Skeletal muscle cell (primary cell): Measurements from ENCODE around the gene RAPGEF6.
A peak's percentile ranks its signal among the peaks of the same experiment; 100 is the strongest.
"Not testable (repeated sequence)": the region's sequence is repeated elsewhere in the genome, so short reads cannot be mapped to it uniquely, and the experiment has no call there.

ENCODE experiments used
- DNase-seq: peaks from one replicate; pipeline ENCODE4 v3.0.0-alpha.2; 2010; ENCODE audit warnings: low read depth
- H3K4me3 ChIP-seq: 2 replicates; pipeline ENCODE4 v1.5.1; 2011; ENCODE audit warnings: low read depth, mild to moderate bottlenecking, control low read depth, low read length, moderate library complexity

RAPGEF6 gene, protein sequence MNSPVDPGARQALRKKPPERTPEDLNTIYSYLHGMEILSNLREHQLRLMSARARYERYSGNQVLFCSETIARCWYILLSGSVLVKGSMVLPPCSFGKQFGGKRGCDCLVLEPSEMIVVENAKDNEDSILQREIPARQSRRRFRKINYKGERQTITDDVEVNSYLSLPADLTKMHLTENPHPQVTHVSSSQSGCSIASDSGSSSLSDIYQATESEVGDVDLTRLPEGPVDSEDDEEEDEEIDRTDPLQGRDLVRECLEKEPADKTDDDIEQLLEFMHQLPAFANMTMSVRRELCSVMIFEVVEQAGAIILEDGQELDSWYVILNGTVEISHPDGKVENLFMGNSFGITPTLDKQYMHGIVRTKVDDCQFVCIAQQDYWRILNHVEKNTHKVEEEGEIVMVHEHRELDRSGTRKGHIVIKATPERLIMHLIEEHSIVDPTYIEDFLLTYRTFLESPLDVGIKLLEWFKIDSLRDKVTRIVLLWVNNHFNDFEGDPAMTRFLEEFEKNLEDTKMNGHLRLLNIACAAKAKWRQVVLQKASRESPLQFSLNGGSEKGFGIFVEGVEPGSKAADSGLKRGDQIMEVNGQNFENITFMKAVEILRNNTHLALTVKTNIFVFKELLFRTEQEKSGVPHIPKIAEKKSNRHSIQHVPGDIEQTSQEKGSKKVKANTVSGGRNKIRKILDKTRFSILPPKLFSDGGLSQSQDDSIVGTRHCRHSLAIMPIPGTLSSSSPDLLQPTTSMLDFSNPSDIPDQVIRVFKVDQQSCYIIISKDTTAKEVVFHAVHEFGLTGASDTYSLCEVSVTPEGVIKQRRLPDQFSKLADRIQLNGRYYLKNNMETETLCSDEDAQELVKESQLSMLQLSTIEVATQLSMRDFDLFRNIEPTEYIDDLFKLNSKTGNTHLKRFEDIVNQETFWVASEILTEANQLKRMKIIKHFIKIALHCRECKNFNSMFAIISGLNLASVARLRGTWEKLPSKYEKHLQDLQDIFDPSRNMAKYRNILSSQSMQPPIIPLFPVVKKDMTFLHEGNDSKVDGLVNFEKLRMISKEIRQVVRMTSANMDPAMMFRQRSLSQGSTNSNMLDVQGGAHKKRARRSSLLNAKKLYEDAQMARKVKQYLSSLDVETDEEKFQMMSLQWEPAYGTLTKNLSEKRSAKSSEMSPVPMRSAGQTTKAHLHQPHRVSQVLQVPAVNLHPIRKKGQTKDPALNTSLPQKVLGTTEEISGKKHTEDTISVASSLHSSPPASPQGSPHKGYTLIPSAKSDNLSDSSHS (N-terminal part only)

DNA sequence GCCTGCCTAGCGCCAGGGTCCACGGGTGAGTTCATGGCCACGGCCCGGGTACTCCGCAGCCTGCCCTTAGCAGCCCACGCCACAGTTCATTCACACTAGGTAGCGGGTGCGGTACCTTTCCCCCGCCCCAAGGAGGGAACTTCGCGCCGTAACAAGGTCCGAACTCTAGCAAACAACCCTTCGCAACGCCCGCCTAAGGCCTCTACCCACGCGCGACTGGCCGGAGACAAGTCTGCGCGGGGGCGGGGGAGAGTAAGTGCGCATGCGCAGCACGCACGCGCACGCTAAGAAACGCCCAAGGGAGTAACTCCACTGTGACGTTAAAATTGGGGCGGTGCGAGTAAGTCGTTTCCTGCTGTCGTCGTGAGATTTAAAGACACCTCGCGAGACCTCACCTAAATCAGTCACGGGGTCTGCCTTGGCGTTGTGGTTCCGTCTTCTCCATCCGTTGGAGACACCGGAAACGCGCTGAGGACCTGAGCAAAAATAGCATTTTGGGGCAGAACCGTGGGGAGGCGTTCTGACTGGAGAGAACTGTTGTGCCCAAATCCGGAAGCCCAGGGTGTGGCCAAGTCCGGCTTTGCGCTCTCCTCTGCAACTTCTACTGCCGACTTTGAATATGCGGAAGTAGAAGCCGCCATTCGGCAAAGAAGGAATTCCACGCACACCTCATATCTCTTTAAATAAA lies at the start of gene RAPGEF6:
Gene RAPGEF6 (minus strand): TSS at position 234 of the 688 bp plus-strand sequence. CDS start 199 bp downstream, at position 35.
- peak; percentile 99 for DNase-seq
- H3K4me3 ChIP-seq, result peak within 1 kb of the TSS; percentile 95

DNA sequence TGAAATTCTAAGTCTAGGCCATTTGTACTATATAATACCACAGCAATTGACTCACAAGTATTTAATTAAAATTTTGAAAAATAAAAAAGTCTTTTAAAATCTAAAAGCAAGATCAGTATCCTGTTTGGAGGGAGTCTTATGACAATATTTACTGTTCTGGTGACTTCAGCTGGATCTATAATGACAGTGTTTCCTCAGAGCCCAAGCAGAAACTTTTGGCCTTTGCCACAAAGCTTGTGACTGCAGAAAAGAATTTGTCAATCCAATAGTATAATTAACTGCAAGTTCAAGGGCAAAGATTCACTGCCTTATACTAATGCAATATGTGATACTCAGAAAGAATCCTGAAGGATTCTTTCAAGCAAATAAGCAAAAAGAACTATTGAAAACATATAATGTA lies 49.6 kb upstream of the RAPGEF6 start:
- DNase-seq, result no peak
- no peak overlapping the region for H3K4me3 ChIP-seq

DNA sequence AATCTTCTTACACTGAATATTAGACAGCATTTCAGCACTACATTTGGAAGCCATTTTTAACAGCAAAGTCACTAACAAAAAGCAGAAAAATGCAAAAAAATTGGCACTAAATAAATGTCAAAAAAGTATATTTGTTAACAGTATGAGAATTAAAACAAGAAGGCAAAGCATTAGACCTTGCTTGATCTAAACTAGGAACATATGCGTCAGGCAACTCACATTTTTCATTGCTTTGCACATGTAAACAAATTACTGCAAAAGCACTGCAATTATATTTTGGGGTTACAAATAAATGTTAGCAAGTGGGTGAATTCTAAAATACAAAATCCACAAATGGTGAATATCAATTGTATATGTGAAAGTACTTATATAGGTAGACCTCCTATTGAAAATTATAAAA lies 49.0 kb upstream of the RAPGEF6 start:
- no peak for DNase-seq
- H3K4me3 ChIP-seq, result no peak overlapping the region

DNA sequence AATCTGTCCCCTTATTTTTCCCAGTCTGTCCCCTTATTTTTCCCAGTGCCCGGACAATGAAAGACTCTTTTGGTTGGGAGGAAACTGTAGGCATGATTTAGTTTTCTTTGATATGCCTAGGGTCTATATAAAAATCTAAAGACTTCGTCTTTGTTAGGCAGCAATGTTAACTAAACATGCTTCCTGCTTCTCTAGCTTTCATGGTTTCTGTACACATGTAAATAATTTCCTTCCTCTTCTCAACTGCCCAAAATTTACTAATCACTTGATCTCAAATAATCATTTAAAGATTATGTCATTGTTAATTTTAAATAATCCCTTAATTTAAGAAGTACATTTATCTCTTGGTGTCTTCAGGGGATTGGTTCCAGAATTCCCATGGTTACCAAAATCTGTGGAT lies 47.8 kb upstream of the RAPGEF6 start:
- no peak overlapping the region for H3K4me3 ChIP-seq
- DNase-seq, result no peak

DNA sequence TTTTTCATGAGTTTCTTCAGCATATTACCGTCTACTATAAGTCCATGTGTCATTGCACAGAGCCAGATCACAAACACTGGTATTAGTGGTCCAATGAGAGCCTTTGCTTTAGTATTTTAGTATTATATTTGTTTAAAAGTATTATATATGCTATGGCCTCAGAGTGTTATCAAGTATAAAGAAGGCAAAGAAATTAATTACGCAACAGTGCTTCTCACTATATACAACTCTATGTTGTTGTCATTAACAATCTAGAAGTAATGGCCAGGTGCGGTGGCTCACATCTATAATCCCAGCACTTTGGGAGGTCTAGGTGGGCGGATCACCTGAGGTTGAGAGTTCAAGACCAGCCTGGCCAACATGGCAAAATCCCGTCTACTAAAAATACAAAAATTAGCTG lies 47.1 kb upstream of the RAPGEF6 start:
- DNase-seq, result no peak
- no peak overlapping the region for H3K4me3 ChIP-seq

DNA sequence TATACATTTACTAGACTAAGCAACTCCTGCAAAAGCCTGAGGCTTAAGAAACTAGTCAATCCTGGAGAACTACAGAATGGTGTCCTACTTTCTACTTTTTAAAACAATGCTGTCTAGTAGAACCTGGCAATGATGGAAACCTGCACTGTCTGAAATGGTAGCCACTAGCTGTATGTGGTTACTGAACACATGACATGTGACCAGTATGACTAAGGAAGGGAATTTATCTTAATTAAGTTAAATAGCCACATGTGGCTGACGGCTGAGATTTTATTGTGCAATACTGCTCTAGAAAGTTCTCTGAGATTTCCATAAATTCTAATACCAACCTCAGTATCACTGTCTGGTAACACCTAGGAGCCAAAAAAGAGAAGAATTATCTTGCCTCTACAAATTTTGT lies 44.9 kb upstream of the RAPGEF6 start:
- H3K4me3 ChIP-seq, result no peak overlapping the region
- peak; percentile 24 for DNase-seq

DNA sequence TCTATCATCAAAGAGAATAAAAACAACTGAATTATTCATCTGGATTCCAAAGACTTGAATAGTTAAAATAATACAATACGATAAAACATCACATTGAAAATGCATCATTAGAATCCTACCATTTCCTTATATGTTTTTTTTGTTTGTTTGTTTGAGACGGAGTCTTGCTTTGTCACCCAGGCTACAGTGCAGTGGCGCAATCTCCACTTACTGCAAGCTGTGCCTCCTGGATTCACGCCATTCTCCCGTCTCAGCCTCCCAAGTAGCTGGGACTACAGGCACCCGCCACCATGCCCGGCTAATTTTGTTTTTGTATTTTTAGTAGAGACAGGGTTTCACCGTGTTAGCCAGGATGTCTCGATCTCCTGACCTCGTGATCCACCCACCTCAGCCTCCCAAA lies 43.2 kb upstream of the RAPGEF6 start:
- not testable (repeated sequence) for H3K4me3 ChIP-seq, DNase-seq

DNA sequence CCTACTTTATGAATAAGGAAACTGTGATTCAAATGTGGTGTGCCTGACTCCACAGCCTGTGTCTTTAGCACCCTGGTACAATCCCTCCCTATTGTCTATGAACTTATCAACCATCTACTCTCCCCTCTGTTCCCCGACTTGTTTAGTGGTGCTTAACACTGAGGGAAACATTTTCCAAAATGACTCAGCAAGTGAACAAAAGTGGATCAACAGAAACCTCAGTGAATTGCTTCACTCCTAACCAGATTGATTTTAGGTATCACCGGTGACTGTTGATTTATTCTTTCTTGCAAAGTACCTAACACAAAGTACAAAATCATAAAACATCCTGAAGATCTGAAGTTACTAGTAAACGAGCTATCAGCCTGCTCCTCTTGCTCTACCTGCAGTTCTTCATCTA lies 42.1 kb upstream of the RAPGEF6 start:
- no peak overlapping the region for H3K4me3 ChIP-seq
- DNase-seq, result no peak

DNA sequence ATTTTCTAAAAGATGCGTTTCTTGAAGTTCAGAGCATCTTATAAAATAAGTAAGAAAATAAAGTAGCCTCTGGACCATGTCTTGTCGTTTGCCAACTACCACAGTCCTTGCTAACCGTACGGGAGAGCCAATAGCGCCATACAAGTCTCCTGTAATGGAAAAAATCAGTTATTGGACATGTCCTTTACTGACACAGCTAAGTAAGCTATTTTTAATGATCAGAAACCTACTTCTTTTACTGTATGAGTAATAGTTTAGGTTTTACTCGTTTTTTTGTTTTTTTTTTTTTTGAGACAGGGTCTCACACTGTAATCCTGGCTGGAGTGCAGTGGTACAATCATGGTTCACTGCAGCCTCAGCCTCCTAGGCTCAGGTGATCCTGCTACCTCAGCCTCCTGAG lies 37.7 kb upstream of the RAPGEF6 start:
- H3K4me3 ChIP-seq, result no peak overlapping the region
- DNase-seq, result no peak

DNA sequence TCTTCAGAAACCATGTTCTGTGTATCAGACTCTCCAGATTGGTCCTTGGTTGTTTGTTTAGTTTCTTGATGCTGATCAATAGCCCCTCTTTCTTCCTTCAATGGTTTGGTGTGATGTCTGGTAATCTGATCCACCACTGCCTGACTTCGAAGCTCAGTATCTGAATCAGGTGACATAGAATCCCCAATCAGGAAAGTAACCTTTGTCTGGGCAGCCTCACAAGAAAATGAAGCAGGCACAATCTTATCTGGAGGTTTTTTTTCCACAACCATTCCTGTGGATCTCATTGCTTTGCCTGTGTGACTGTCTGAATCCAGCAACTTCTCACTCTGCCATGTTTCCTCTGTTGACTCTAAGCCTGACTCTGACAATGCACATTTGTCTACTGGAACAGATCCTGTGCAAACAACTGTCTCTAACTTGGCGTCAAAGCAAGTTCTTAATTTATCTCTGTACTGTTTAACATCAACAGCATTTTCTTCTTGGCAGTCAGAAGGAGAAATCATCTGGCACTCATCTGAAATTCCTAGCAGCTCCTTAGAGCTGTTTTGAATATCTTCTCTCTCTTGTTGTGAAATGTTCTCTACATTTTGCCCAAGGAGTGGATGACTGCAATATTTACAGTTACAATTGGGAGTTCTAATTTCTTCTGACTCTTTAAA lies 37.1 kb upstream of the RAPGEF6 start:
- no peak overlapping the region for H3K4me3 ChIP-seq
- peak; percentile 79 for DNase-seq

DNA sequence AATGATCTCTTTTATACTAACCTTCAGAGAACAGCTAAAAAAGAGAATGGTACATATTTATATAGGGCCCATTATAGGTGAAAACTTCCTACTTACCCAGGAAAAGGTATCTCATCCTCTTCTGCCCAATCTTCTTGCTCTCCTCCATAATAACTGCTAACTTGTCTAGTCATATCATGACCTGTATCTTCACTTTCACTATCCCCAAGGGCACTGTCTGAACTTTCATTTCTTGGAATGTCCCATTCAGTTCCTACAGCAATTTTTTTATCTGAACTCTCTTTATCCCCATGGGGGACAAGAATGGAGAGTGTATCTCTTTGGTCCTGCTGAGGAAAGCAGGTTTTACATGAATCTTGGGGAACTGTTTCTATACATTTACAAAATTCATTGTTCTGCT lies 36.4 kb upstream of the RAPGEF6 start:
- H3K4me3 ChIP-seq, result no peak overlapping the region
- no peak for DNase-seq

DNA sequence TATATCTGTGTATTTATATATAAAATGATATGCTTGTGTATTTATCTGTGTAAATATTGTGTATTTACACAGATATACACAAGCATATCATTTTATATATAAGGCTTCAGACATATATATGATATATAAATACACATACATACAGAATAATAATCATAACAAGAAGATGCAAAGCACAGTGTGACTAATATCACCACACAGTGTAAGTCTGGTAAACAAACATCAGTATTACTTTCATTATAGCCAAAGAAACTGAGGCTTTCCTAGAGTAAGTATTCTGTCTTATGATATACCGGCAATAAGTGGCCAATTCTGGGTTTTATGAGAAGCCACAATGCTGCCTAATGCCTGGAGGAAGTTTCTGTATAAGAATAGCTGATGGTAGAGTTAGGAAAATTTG lies 29.9 kb upstream of the RAPGEF6 start:
- H3K4me3 ChIP-seq, result no peak overlapping the region
- no peak for DNase-seq

DNA sequence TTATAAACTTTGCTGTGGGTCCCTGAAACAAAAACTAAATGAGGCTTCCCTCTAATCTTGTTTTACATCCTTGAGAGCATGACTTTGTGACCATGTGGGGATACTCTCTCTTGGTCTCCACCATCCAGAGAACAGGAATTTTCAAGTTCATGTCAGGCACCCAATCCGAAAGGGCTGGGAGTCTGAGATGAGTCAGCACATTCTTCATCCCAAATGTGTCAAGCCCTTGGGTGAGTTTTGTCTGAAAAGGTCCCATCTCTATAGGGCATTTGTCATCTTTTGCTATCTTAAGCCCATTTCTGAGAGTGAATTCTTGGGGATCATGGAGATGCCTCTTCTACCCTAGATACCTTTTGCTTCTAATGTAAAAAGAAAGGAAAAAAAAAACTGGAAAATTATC lies 26.9 kb upstream of the RAPGEF6 start:
- no peak overlapping the region for H3K4me3 ChIP-seq
- no peak for DNase-seq

DNA sequence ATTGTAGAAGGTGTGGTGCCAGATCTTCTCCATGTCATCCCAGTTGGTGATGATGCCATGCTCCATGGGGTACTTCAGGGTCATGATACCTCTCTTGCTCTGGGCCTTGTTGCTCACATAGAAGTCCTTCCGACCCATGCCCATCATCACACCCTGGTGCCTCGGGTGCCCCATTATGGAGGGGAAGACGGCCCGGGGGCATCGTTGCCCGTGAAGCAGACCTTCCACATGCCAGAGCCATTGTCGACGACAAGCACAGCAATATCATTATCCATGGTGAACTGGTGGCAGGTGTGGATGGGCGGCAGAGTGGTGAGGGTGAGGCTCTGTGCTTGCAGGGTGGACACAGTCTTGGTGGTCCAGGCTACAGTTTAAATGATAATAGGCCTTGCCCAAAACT lies 24.8 kb upstream of the RAPGEF6 start:
- no peak overlapping the region for H3K4me3 ChIP-seq
- DNase-seq, result no peak

DNA sequence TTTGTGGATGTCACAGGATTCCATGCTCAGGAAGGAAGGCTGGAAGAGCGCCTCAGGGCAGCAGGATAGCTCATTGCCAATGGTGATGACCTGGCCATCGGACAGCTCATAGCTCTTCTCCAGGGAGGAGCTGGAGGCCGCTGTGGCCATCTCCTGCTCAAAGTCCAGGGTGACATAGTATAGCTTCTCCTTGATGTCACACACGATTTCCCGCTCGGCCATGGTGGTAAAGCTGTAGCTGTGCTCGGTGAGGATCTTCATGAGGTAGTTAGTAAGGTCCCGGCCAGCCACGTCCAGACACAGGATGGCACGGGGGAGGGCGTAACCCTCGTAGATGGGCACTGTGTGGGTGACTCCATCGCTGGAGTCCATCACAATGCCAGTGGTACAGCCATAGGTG lies 24.3 kb upstream of the RAPGEF6 start:
- DNase-seq, result no peak
- H3K4me3 ChIP-seq, result no peak overlapping the region

DNA sequence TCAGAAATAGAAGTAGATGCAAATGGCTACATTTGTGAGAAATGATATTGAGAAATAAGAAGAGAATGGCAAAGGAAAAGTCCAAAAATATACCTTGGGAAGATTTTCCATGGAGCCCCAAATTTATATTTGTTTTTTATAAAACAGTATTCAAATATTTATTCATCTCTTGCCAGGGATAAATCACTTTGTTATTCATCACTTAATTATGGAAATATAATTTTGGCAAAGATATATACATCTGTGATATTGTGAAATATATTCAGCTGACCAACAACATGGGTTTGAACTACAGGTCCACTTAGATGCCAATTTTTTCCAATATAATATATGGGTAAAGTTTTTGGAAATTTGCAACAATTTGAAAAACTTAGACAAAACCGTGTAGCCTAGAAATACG lies 19.7 kb upstream of the RAPGEF6 start:
- DNase-seq, result no peak
- H3K4me3 ChIP-seq, result no peak overlapping the region

DNA sequence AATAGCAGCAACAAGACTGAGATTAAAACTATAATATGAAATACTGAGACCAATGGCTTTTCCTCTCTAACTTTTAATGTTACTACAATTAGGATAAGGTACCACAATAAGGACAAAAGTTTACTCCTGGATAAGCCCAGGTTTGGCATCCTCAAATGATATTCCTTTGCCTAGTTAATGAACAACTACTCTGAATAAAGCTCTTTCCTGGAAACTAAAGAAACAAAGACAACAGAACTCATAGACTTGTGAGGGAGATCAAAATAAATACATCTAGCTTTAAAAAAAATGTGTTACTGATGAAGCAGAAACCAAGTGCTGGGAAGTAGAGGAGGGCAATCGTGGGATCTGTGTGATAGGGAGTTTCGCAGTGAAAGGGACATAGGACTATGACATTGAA lies 19.3 kb upstream of the RAPGEF6 start:
- DNase-seq, result no peak
- no peak overlapping the region for H3K4me3 ChIP-seq

DNA sequence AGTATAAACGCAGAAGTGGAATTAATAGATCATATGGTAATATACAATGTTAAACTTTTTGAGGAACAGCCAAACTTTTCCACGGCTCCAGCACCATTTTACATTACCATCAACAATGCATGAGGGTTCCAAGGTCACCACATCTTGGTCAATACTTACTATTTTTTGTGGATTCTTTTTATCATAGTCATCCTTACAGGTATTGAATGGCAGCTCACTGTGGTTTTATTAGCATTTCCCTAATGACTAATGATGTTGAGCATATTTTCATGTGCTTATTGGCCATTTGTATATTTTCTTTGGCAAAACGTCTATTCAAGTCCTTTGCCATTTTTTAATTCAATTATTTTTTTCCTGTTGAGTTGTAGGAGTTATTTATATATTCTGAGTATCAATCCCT lies 14.1 kb upstream of the RAPGEF6 start:
- H3K4me3 ChIP-seq, result no peak overlapping the region
- DNase-seq, result no peak
